Upper lobe of left lung (tissue), 4 donors: ENCODE measurements around the gene IGFBP7.
"Not testable (repeated sequence)": the region's sequence is repeated elsewhere in the genome, so short reads cannot be mapped to it uniquely, and the experiment has no call there.

Experiments
- EP300 ChIP-seq, 4 donors: sonication (generic); formaldehyde crosslinking; IDR thresholded peaks; one replicate each; pipeline ENCODE4 v1.5.1; 2017; ENCODE audit warnings: antibody characterized with exemption in 4 of 4, control low read depth in 2 of 4
- POLR2A ChIP-seq, 4 donors: fragments of 450-650 bp; IDR thresholded peaks; one replicate each; pipeline ENCODE4 v1.5.1; 2016 to 2017; ENCODE audit warnings: antibody characterized with exemption in 4 of 4, mild to moderate bottlenecking in 2 of 4
- POLR2AphosphoS5 ChIP-seq, 2 donors: sonication (generic); formaldehyde crosslinking; IDR thresholded peaks; one replicate each; pipeline ENCODE4 v1.5.1; 2017; ENCODE audit warnings: antibody characterized with exemption in 2 of 2
- TF ChIP-seq, protein P1 (sequence below), 6 experiments: fragments of 450-650 bp in 4 of 6; fragments of 200-600 bp in 2 of 6; sonication (generic) in 2 of 6; IDR thresholded peaks; one replicate each; pipeline ENCODE4 v1.5.1; 2016 to 2019; ENCODE audit warnings: antibody characterized with exemption in 6 of 6

DNA sequence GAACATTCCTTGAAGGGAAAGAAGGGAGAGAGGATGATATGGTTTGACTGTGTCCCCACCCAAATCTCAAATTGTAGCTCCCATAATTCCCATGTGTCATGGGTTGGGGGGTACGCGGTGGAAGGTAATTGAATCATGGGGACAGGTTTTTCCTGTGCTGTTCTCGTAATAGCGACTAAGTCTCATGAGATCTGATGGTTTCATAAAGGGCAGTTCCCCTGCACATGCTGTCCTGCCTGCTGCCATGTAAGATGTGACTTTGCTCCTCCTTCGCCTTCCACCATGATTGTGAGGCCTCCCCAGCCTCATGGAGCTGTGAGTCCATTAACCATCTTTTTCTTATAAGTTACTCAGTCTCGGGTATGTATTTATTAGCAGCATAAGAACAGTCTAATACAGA is 63.1 kb downstream of the IGFBP7 start:
- TF ChIP-seq, protein P1, sequence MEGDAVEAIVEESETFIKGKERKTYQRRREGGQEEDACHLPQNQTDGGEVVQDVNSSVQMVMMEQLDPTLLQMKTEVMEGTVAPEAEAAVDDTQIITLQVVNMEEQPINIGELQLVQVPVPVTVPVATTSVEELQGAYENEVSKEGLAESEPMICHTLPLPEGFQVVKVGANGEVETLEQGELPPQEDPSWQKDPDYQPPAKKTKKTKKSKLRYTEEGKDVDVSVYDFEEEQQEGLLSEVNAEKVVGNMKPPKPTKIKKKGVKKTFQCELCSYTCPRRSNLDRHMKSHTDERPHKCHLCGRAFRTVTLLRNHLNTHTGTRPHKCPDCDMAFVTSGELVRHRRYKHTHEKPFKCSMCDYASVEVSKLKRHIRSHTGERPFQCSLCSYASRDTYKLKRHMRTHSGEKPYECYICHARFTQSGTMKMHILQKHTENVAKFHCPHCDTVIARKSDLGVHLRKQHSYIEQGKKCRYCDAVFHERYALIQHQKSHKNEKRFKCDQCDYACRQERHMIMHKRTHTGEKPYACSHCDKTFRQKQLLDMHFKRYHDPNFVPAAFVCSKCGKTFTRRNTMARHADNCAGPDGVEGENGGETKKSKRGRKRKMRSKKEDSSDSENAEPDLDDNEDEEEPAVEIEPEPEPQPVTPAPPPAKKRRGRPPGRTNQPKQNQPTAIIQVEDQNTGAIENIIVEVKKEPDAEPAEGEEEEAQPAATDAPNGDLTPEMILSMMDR (IDR thresholded peaks at IDR 0.05), result not testable (repeated sequence)
- not testable (repeated sequence) for TF ChIP-seq POLR2A, POLR2AphosphoS5, EP300 (IDR thresholded peaks at IDR 0.05)
